GM19239 (cell line): Measurements from ENCODE around the gene DPYSL4.

Experiments used
- DNase-seq: peaks from one replicate; pipeline ENCODE4 v3.0.0; 2011; ENCODE audit warnings: low spot score; ENCODE audit not compliant: insufficient read length
- FAIRE-seq: peaks from 2 replicates; lab custom pipeline; 2011; peaks lifted over from hg19 to GRCh38; lab: Jason Lieb, UNC

DPYSL4 gene

GRCh38 chr10:132192076-132192975 is 5.6 kb downstream of the DPYSL4 start:
- DNase-seq = no peak
- no peak for FAIRE-seq

- FAIRE-seq (no peak), DNase-seq (no peak)
Observed at GRCh38 chr10:132192991-132193665, 6.4 kb downstream of the DPYSL4 start.

GRCh38 chr10:132193907-132194552 is 7.3 kb downstream of the DPYSL4 start:
- no peak for FAIRE-seq
- no peak for DNase-seq

GRCh38 chr10:132194726-132195125 is 8.0 kb downstream of the DPYSL4 start:
- FAIRE-seq (no peak), DNase-seq (no peak)

GRCh38 chr10:132195366-132196075 is 8.8 kb downstream of the DPYSL4 start:
- no peak for FAIRE-seq
- no peak for DNase-seq

- FAIRE-seq = no peak
- no peak for DNase-seq
Observed at GRCh38 chr10:132196178-132197113, 9.7 kb downstream of the DPYSL4 start.

- FAIRE-seq = no peak
Observed at GRCh38 chr10:132197271-132198067, 10.7 kb downstream of the DPYSL4 start.

GRCh38 chr10:132198068-132198370 is 11.3 kb downstream of the DPYSL4 start:
- no peak for FAIRE-seq
- no peak for DNase-seq

More at GRCh38 chr10:132197271-132198067, 10.7 kb downstream of the DPYSL4 start:
- no peak for DNase-seq

- no peak for FAIRE-seq
- DNase-seq = no peak
Observed at GRCh38 chr10:132198381-132199181, 11.8 kb downstream of the DPYSL4 start.

- no peak for DNase-seq
- no peak for FAIRE-seq
Observed at GRCh38 chr10:132199268-132199853, 12.6 kb downstream of the DPYSL4 start.

- no peak for FAIRE-seq
- DNase-seq = no peak
Observed at GRCh38 chr10:132199854-132200311, 13.1 kb downstream of the DPYSL4 start.

- FAIRE-seq (no peak), DNase-seq (no peak)
Observed at GRCh38 chr10:132200344-132201110, 13.8 kb downstream of the DPYSL4 start.

- FAIRE-seq (no peak), DNase-seq (no peak)
Observed at GRCh38 chr10:132201111-132201969, 14.6 kb downstream of the DPYSL4 start.

- FAIRE-seq = no peak
- DNase-seq = no peak
Observed at GRCh38 chr10:132202070-132202970, 15.6 kb downstream of the DPYSL4 start.
